Psoas muscle (tissue), 8 donors: ENCODE measurements around the gene KRT16. TPM values are rescaled to one million over a fixed set of nuclear protein-coding genes. Genes with fewer than 3 reads are reported as not detected.
"Not testable (repeated sequence)": the region's sequence is repeated elsewhere in the genome, so short reads cannot be mapped to it uniquely, and the experiment has no call there.

ENCODE experiments used
- ATAC-seq, 4 donors: fragments of 200-7000 bp; cut with Tn5 transposase; one replicate each; pipeline ENCODE4 v1.9.1; 2020; ENCODE audit warnings: moderate library complexity in 3 of 4, mild to moderate bottlenecking in 2 of 4
- DNase-seq, 2 donors: peaks; one replicate each; pipeline ENCODE4 v3.0.0-alpha.2; 2020
- H3K27ac ChIP-seq: fragments of 200-600 bp; one replicate; pipeline ENCODE4 v1.8.0; 2022
- H3K27me3 ChIP-seq, 3 donors: fragments of 200-600 bp in 1 of 3; one replicate each; pipeline versions ENCODE4 v1.6.1 to v1.8.0; 2013 to 2022; ENCODE audit warnings: low read length in 2 of 3, mild to moderate bottlenecking in 2 of 3, moderate library complexity in 1 of 3; ENCODE audit not compliant: insufficient read depth in 3 of 3
- H3K36me3 ChIP-seq, 2 donors: fragments of 200-600 bp in 1 of 2; one replicate each; pipeline versions ENCODE4 v1.6.1 to v1.8.0; 2013 to 2022; ENCODE audit warnings: low read depth in 1 of 2, mild to moderate bottlenecking in 1 of 2, moderate library complexity in 1 of 2; ENCODE audit not compliant: insufficient read depth in 1 of 2
- H3K4me1 ChIP-seq: fragments of 200-600 bp; one replicate; pipeline ENCODE4 v1.8.0; 2022
- H3K4me3 ChIP-seq: fragments of 200-600 bp; one replicate; pipeline ENCODE4 v1.8.0; 2022; ENCODE audit warnings: mild to moderate bottlenecking
- H3K9me3 ChIP-seq: fragments of 200-600 bp; one replicate; pipeline ENCODE4 v1.8.0; 2022
- WGBS, 3 donors: extraction: QIAGEN DNeasy Blood & Tissue Kit; methylation state at CpG; one replicate each; pipeline versions ENCODE4 v1.1.6 to v1.1.7; 2013; 5-methylcytosine and 5-hydroxymethylcytosine counted together
- intact Hi-C, 2 donors: fragments of 100-400 bp; cut with DNase I; formaldehyde crosslinking; loops; one replicate each; pipeline versions ENCODE4 v1.11.0 to v1.14.2; 2022
- polyA plus RNA-seq, 3 donors: library from polyadenylated mRNA; stranded (reverse); fragments of 200-250 nt; gene quantifications; one replicate each; pipeline ENCODE4 v1.2.3, GENCODE V29; 2013
- total RNA-seq, 4 donors: library from RNA; stranded (reverse); fragmentation: NEBNext Ultra II Directional in 2 of 4; extraction: Animal tissue kit (Norgen Biotek cat#: 25700) in 2 of 4; gene quantifications; one replicate each; pipeline versions ENCODE4 v1.2.1 to v1.2.4, GENCODE V29; 2021 to 2023
- TF ChIP-seq, protein P1 (sequence below): fragments of 200-600 bp; IDR thresholded peaks from one replicate; pipeline ENCODE4 v1.8.0; 2022; ENCODE audit warnings: antibody characterized with exemption
- donor health status: healthy with polysubstance abuse.
- donor health status: DM: no; HTN: no; CAD: no; lungs with moderate emphysema.
- donor health status: Bipolar disorder and iron deficiency.
- donor health status: healthy.
- donor health status: DM: yes; HTN: yes; CAD: no.
- donor health status: DM: no; HTN: no; CAD: no.
- donor health status: DM: no; HTN: no; CAD: no.
- donor health status: DM: yes; HTN: yes; CAD: no.

The KRT16 gene
- total and polyA plus RNA-seq, 7 donors = 0.07 to 0.26 (median 0.15) TPM; not detected in 3

DNA sequence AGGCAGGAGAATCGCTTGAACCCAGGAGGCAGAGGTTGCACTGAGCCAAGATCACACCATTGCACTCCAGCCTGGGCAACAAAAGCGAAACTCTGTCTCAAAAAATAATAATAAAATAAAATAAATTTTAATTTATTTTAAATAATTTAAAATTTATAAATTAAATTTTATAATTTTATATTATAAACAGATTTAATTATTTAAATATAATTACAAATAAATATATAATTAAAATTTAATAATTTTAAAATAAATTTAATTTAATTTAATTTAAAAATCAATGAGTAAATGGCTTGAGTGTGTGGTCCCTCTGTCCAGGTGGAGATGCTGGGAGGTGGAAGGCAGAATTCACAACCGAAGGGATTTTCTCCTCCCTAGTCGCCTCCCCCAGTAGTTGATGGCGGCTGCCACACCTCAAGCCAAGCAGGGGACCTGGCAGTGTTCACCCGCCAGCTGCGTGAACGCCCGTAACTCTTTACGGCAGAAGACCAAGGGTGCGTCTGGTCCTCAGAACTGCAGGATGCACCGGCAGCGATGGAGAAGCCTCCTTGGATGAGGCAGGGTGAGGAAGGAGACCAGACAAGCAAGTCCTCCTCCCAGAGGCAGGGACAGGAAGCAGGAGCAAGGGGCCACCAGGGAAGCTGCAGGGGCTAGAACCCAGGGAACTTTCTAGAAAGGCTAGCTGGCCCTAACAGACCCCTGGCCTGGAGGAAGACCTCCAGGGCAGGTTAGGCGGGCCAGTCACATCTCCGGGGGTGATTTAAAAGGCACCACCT, 34.7 kb upstream of the KRT16 start:
- ATAC-seq (no peak), DNase-seq (no peak)
- H3K4me3 ChIP-seq = no peak overlapping the region
- intact Hi-C loops = loop anchor here (2.0 to 10.0 kb wide), 4 partner anchors 98 to 845 kb away; no protein-coding TSS in a partner anchor
- WGBS, 3 donors = 70 to 75% (median 72%) methylated on average over 15 of the region's 15 CpGs
- H3K36me3 ChIP-seq = no peaks in the 10 kb centered on the region
- H3K27ac ChIP-seq = no peak overlapping the region
- H3K4me1 ChIP-seq = peaks cover 9% of the 10 kb centered on the region
- H3K27me3 ChIP-seq = no peaks in the 10 kb centered on the region
- no peaks in the 10 kb centered on the region for H3K9me3 ChIP-seq
- TF ChIP-seq, protein P1, sequence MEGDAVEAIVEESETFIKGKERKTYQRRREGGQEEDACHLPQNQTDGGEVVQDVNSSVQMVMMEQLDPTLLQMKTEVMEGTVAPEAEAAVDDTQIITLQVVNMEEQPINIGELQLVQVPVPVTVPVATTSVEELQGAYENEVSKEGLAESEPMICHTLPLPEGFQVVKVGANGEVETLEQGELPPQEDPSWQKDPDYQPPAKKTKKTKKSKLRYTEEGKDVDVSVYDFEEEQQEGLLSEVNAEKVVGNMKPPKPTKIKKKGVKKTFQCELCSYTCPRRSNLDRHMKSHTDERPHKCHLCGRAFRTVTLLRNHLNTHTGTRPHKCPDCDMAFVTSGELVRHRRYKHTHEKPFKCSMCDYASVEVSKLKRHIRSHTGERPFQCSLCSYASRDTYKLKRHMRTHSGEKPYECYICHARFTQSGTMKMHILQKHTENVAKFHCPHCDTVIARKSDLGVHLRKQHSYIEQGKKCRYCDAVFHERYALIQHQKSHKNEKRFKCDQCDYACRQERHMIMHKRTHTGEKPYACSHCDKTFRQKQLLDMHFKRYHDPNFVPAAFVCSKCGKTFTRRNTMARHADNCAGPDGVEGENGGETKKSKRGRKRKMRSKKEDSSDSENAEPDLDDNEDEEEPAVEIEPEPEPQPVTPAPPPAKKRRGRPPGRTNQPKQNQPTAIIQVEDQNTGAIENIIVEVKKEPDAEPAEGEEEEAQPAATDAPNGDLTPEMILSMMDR = no peak

DNA sequence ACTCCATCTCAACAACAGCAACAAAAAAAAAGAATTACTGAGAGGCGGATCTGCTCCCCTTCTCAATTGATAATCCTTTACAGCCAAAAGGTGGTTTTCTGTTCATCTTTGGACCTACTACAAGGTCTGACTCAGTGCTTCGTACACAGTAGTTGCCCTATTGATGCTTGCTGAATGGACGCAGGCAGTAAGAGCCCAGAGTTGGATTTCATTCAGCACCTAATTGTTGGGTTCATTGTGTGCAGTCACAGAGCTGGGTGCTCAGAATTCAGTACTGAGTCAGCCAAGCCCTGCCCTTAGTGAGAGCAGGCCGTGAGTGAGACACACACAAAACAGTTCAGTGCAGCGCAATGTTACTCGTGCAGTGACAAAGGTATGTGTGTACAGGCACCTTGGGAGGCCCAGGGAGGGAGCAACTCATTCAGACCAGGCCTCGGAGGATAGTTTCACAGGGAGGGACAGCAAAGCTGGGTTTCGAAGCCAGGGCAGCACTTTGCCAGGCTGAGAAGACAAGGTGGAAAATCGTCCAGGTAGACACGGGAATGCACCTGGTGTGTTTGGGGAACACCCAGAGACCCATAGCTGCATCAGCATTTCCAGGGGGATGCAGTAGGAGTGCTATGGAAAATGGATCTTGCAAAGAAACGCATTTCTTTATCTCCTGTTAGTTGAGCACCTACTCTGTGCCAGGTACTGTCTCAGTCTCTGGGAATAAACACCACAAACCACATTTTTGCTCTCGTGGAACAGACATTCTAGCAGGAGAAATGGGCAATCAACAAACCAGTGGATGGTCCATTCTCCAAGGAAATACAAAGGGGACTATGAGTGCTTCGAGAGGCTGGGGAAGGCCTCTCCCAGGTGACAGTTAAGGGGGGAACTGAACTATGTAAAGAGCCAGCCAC, 29.9 kb upstream of the KRT16 start:
- no peak for DNase-seq
- ATAC-seq = no peak
- Histone ChIP-seq H3K9me3 (no peaks in the 10 kb centered on the region), H3K4me3 (no peak overlapping the region), H3K27me3 (no peaks in the 10 kb centered on the region), H3K36me3 (no peaks in the 10 kb centered on the region), H3K27ac (no peak overlapping the region), H3K4me1 (no peaks in the 10 kb centered on the region)
- WGBS, 3 donors = 87% methylated on average over 13 of the region's 13 CpGs
- TF ChIP-seq, protein P1 = no peak
- intact Hi-C loops = loop anchor here in 1 of 2 donors (10.0 kb wide), 1 partner anchor 228 kb away; no protein-coding TSS in a partner anchor

DNA sequence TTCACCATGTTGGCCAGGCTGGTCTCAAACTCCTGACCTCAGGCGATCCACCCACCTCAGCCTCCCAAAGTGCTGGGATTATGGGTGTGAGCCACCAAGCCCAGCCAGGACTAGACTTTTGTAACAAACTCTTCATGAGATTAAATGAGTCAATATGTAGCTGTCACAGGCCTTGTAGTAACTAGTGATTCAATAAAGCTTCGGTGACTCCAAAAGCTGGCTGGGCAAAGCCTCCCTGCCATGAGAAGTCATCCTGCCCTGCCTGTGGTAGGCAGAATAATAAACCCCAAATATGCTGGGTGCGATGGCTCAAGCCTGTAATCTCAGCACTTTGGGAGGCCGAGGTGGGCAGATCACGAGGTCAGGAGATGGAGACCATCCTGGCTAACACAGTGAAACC, 28.0 kb upstream of the KRT16 start:
- ATAC-seq, H3K4me1 ChIP-seq, H3K27ac ChIP-seq, H3K9me3 ChIP-seq, H3K36me3 ChIP-seq, DNase-seq, H3K4me3 ChIP-seq, H3K27me3 ChIP-seq: not testable (repeated sequence)
- intact Hi-C loops = loop anchor here in 1 of 2 donors (10.0 kb wide), 1 partner anchor 226 kb away; no protein-coding TSS in a partner anchor
- 87 to 99% (median 95%) methylated on average over 5 of the region's 5 CpGs for WGBS, 3 donors

DNA sequence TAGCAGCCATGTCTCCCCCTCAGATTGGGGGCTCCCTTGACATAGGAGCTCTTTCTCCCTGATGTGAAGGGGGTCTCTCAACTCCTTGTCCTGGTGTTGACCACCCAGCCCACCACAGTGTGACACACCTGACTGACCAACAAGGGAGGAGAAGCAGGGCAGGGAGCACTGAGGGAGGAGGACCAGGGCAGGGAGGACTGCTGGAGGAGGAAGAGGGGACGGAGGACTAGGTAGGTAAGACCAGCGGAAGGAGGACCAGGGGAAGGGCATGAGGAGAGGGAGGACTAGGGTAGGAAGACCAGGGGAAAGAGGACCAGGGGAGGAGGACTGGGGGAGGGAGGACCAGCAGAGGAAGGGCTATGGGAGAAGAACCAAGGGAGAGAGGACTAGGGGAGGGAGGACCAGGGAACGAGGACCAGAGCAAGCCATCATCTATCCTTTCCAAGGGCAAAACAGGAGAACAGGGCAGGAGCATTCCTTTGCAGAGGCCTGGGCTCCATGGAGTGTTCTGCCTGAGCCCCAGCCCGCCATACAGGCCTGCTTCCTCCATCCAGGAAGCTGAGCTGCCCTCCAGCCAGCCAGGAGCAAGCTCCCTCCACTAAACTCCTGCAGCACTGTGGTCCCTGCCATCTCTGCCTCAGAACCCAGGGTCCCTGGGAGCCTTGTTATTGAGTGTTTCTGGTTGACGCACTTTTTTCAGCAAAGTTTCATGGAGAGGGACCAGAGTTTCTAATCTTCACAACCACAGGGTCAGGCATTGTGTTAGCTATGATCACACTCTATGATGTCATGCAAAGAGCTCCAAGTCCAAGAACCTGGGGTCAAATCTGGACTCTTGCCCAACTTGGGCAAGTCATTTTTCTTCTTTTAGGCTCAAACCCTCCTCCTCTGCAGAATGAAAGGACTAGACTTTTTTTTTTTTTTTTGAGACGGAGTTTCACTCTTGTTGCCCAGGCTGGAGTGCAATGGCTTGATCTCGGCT, 27.2 kb upstream of the KRT16 start:
- no peaks in the 10 kb centered on the region for H3K9me3 ChIP-seq
- DNase-seq (no peak), ATAC-seq (no peak)
- no peaks in the 10 kb centered on the region for H3K36me3 ChIP-seq
- no peak overlapping the region for H3K27ac ChIP-seq
- no peaks in the 10 kb centered on the region for H3K27me3 ChIP-seq
- WGBS, 3 donors = 90 to 94% (median 92%) methylated on average over 7 of the region's 7 CpGs
- peaks cover 7% of the 10 kb centered on the region for H3K4me1 ChIP-seq
- intact Hi-C loops = loop anchor here in 1 of 2 donors (10.0 kb wide), 1 partner anchor 225 kb away; no protein-coding TSS in a partner anchor
- TF ChIP-seq, protein P1 = no peak
- H3K4me3 ChIP-seq = no peak overlapping the region
